SHP77 treated with DMSO at 0.1 percent for 48 hours (cell line): ENCODE data around the gene TDRD9.

Source experiments
- DNase-seq: peaks from one replicate; lab custom pipeline; 2025; lab: John Stamatoyannopoulos, UW

The TDRD9 gene

GRCh38 chr14:104069541-104069940, 141.3 kb downstream of the TDRD9 start:
- DNase-seq, result no peak

GRCh38 chr14:104072586-104072985, 144.3 kb downstream of the TDRD9 start:
- no peak for DNase-seq

DNA sequence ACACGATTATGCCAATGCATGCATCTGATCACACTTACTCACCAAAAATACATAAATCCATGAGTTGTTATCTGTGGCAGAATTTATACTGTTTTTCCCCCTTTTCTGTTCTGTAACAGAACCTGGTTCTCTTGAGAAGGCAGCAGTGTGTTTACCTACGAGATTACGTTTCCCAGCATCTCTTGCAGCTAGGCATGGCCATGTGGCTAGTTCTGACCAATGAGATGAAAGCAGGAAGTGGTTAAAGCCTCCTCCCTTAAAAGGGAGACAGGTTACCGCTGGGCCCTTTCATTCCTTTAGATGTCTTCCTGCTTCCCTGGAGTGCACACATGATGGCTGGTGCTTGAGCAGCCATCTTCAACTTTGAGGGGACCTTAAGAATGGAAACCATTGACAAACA, 145.5 kb downstream of the TDRD9 start:
- DNase-seq, result no peak

GRCh38 chr14:104075530-104076151, 147.4 kb downstream of the TDRD9 start:
- peak; percentile 10 for DNase-seq

DNA sequence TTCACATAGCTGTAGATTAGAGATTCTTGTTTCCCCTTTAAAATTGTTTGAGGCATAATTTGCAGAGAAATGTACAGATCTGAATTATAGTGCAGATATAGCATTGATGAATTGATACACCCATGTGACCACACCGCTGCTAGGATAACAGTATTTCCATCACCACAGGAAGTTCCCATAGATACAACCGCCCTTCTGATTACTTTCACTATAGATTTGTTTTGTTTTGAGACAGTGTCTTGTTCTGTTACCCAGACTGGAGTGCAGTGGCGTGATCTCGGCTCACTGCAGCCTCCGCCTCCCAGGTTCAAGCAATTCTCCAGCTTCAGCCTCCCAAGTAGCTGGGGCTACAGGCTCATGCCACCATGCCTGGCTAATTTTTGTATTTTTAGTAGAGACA, 148.5 kb downstream of the TDRD9 start:
- DNase-seq, result no peak

GRCh38 chr14:104078031-104078455, 149.8 kb downstream of the TDRD9 start:
- DNase-seq, result peak; percentile 66

DNA sequence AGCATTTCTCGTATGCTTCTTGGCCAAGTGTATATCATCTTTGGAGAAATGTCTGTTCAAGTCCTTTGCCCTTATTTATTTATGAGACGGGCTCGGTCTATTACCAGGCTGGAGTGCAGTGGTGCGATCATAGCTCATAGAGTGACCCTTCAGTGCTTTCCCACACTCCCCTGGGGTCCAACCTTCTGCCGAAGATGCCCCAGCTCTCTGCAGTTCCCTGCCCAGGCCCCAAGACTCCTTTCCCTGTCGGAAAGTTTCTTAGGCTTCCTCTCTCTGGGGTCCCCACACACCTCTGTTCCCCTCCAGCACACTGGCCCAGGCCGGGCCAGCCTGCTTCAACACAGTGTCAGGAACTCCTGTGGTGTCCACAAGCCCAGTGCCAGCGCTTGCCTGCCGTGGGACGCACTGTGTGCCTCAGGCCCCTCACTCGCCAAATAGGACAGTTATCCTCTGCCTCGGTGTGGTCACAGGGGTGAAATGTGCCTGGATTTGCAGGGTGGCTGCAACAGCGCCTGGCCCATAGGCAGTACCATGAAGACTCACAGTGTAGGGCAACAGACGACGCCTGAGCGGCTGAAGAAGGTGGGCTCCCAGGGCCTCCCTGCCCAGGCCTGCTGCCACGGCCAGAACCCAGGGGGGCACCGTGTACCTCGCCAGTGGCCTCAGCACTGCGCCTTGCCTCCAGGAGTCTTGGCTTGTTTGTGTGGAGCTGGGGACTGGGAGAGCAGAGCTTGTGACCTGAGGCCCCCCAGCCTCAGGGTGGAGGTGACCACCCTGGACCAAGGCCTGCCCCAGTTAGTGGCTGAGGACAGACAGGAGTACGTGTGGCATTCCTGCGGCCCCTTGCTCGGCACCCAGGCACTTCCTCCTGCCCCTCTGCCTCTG, 152.4 kb downstream of the TDRD9 start:
- DNase-seq, result no peak

- no peak for DNase-seq
Measured at GRCh38 chr14:104081261-104081835, 153.1 kb downstream of the TDRD9 start.

DNA sequence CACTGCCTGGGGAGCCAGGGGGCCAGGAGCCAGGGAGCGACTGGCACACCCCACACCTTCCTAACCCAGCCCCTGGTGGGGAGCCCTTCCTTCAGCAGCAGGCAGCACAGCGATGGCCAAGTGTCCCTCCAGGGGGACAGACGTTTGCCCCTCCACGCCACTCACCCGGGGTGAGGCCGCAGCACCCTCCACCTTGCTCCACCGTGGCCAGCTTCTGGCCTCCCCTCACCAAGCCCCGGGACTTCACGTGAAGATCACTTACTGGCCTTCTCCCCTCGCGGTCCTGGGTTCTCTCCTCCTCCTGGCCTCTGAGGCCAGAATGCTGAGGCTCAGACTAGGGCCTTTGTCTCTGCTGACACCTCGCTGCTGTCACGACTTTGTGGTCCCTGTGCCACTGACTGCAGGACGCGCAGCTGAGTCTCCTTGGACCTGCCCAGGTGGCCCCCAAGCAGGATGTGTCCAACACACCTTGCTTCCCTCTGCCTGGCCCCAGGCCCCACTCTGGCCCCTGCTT, 153.8 kb downstream of the TDRD9 start:
- no peak for DNase-seq

DNA sequence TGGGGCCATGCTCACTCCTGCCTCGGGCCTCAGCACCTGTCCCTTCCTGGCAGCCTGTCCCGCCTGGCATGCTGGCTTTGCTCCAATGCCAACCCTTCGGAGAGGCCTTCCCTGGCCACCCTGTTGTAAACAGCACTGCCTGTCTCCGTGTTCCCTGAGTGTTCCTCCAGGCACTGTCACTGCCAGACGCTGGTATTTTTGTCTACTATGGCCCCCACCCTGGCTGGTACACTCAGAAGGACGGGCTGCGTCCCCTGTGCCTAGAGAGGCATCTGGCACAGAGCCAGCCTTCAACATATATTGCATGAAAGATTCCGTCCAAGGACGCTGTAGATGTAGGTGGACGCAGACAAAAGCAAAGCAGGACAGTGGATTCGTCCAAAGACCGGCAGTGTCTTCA, 154.6 kb downstream of the TDRD9 start:
- DNase-seq, result no peak

DNA sequence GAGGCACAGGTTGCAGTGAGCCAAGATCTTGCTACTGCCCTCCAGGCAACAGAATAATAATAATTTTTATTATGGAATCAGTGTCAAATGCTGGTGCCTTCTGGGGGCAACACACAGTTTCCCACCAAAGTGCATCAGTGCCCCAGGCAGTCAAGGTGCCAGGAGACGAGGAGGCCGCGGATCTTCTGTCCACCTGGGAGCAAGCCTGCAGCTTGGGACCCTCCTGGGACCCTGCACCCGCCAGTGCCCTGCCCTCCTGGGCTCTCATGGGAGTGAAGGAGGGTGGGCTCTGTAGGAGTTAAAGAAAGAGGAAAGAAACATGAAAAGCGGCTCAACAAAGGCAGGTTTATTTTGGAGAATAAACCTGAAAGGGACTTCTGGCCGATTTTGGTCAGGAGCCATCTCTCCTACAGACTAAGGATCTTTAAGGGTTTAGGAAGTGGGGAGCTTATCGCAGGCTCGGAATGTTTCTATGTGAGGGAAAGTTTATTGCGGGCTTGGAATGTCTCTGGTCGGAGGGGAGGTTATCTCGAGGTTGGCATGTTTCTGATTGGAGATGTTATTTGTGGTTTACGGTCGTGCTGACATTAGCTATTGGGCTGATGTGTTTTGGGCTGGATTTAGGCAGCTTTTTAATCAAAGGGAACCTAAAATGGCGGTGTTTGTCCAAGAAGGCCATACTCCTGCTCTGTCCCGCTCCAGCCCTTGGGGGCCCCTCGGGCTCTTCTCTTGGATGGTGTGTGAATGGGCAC, 156.2 kb downstream of the TDRD9 start:
- no peak for DNase-seq

DNA sequence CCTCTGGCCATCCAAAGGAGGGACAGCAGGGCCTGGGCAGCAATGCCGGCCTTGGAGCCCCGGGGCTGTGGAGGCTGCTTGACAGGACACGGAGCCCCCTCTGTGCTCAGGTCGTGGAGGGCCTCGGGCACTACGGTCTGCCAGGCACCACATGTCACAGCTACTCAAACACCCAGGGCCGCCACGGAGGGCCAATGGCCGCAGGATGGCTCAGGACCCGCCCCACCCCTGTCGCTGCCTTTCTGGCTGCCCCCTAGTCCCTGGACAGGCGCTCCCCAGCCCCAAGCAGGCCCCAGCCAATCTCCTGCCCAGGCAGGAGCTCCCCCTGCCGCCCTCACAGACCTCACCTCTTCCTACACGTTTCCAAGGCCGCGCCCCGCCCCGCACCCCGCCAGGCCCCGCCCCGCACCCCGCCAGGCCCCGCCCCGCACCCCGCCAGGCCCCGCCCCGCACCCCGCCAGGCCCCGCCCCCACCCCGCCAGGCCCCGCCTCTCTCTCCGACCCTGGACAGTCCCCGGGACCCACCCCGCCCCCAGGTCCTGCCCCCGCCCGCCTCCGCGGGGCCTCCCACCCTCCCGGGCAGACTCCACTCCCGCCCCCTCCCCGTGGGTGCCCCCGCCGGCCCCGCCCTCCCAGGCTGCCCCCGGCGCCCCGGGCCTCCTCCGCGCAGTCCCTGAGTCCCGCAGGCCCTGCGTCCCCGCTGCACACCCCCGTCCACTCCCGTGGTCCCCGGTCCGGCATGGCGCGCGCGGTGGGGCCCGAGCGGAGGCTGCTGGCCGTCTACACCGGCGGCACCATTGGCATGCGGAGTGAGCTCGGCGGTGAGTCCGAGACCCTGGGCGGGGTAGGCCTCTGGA, 157.0 kb downstream of the TDRD9 start, which contains the start of gene ASPG:
TSS of gene ASPG (plus strand) at position 669 of the 857 bp plus-strand sequence. CDS start at position 740, 71 bp downstream.
- DNase-seq, result no peak

GRCh38 chr14:104085889-104086201, 157.6 kb downstream of the TDRD9 start:
- no peak for DNase-seq

GRCh38 chr14:104086210-104086660, 158.0 kb downstream of the TDRD9 start:
- no peak for DNase-seq

GRCh38 chr14:104086661-104087461, 158.6 kb downstream of the TDRD9 start:
- no peak for DNase-seq

DNA sequence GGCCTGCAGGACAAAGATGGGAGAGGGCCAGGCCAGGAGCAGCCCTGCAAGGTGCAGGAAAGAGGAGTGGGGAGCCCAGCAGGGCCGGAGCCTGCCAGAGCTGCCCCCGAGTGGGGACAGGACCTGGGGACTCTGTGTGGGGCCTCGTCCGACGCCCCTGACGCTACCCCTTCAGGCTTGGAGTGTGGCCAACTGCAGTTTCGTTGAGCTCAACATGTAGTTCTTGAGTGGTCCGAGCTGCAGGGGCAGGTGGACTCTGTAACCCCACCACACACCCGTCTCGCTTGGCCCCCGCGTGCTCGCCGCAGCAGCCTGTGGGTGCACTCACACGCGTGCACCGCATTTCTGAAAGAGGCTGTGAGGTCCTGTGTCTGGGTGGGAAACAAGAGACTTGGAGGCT, 159.2 kb downstream of the TDRD9 start:
- DNase-seq, result no peak

DNA sequence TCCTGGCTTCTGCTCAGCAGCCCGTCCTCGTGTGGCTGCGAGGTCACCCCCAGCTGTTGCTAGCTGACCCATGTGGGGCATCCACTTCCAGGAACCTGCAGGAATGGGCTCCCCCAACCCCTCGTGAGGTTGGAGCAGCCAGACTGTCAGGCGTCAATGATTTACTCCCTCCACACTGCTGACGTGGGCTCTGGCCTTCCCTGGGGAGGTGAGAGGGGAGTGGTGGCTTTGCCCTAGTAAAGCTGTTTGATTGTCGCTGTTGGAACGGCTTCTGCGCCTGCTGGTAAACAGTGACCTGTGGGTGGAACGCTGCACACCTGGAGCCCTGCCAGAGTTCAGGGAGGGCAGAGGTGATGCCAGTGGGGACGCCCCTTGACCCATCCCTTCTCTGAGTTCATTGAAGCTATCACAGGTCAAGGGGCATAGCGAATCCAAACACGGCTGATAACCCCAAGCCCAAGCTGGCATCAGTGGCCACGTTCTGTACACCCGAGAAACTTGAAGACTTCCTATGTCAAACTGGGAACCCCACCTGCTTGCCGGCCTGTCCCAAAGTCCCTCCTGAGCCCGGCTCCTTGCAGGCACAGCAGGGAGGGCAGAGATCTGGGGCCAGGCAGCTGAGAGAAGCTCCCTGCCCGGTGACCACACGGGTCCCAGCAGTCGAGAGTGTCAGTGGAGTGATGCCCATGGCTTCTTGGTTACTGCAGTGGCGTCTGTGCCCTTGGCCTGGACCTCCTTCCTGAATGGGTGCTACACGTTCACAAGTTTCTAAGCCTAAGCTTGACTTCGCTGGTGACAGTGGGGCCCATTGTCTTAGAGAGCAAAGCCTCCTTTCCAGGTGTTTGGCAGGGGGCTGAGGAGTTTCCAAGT, 160.0 kb downstream of the TDRD9 start:
- no peak for DNase-seq

DNA sequence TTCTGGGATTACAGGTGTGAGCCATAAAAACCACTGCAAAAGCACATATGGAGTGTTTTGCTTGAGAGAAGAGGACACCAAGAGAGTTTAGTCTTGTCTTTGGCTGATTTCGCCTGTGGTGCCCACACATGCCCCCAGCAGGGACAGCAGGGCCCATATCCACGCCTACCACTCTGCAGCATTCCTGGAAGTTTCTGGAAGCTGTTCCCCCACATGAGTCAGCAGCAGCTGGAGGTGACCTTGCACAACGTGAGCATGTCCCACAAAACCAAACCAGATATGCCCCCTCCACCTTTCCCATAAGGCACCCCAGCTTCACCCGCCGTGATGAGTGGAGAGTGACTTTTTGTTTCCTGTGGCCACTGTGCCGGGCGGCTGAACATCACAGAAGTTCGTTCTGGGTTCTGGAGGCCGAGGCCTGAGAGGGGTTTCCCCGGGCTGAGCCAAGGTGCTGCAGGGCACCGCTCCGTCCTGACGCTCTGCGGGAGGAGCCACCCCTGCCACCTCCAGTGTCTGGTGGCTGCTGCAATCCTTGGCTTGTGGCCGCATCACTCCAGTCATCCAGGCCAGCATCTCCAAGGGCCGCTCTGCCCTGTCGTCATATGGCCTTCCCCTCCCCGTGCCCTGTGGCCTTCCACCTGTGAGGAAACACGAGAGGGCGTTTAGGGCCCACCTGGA, 162.0 kb downstream of the TDRD9 start:
- no peak for DNase-seq
